Right lobe of liver (tissue), 6 donors: Measurements from ENCODE around the gene PHOSPHO1. TPM values are rescaled to one million over a fixed set of nuclear protein-coding genes. Genes with fewer than 3 reads are reported as not detected.

Experiments used
- ATAC-seq, 4 donors: fragments of 200-7000 bp; cut with Tn5 transposase; one replicate each; pipeline ENCODE4 v1.9.1; 2020; ENCODE audit warnings: mild to moderate bottlenecking in 4 of 4, moderate library complexity in 4 of 4
- DNase-seq, 3 donors: peaks; one replicate each; pipeline ENCODE4 v3.0.0-alpha.2; 2020
- H3K27ac ChIP-seq, 3 donors: fragments of 200-600 bp; one replicate each; pipeline ENCODE4 v1.8.0; 2022
- H3K27me3 ChIP-seq, 2 donors: fragments of 200-600 bp; one replicate each; pipeline ENCODE4 v1.8.0; 2022
- H3K36me3 ChIP-seq, 4 donors: fragments of 200-600 bp; sonication (generic) in 1 of 4; one replicate each; pipeline versions ENCODE4 v1.5.1 to v1.8.0; 2017 to 2022; ENCODE audit warnings: control low read depth in 1 of 4
- H3K4me1 ChIP-seq, 4 donors: fragments of 200-600 bp; sonication (generic) in 1 of 4; one replicate each; pipeline versions ENCODE4 v1.5.1 to v1.8.0; 2017 to 2022; ENCODE audit warnings: control low read depth in 1 of 4
- H3K4me3 ChIP-seq, 3 donors: fragments of 200-600 bp; one replicate each; pipeline ENCODE4 v1.8.0; 2022
- H3K9me3 ChIP-seq, 4 donors: fragments of 200-600 bp; sonication (generic) in 1 of 4; one replicate each; pipeline versions ENCODE4 v1.5.1 to v1.8.0; 2017 to 2022; ENCODE audit warnings: control low read depth in 1 of 4
- POLR2A ChIP-seq: fragments of 450-650 bp; IDR thresholded peaks from one replicate; pipeline ENCODE4 v1.6.1; 2017; ENCODE audit warnings: antibody characterized with exemption, mild to moderate bottlenecking
- WGBS: methylation state at CpG from one replicate; pipeline ENCODE4 v1.1.6; 2018; ENCODE audit warnings: low coverage, low lambda C conversion rate; ENCODE audit not compliant: insufficient coverage; ENCODE audit errors: missing lambda C conversion rate; 5-methylcytosine and 5-hydroxymethylcytosine counted together
- intact Hi-C, 2 donors: fragments of 100-400 bp; cut with DNase I; formaldehyde crosslinking; loops; one replicate each; pipeline versions ENCODE4 v1.11.2 to v1.14.1; 2022
- total RNA-seq, 6 experiments: library from RNA; depleted of rRNA in 2 of 6; stranded (reverse); fragments of >200 nt in 2 of 6; fragmentation: NEBNext Ultra II Directional in 3 of 6; extraction: Animal tissue kit (Norgen Biotek cat#: 25700) in 3 of 6; gene quantifications; one replicate each; pipeline versions ENCODE4 v1.1.0 to v1.2.4, GENCODE V29; 2016 to 2023
- TF ChIP-seq, protein P1 (sequence below), 4 donors: fragments of 200-600 bp in 3 of 4; fragments of 450-650 bp in 1 of 4; IDR thresholded peaks; one replicate each; pipeline versions ENCODE4 v1.5.1 to v1.8.0; 2016 to 2022; ENCODE audit warnings: antibody characterized with exemption in 4 of 4, mild to moderate bottlenecking in 2 of 4
- donor health status: DM: no; HTN: yes; CAD: no.
- donor health status: DM: no; HTN: no; CAD: no.
- donor health status: DM: no; HTN: no; CAD: no.
- donor health status: DM: no; HTN: yes; CAD: no.
- donor health status: DM: no; HTN: yes; CAD: no.

PHOSPHO1 gene
- total RNA-seq, 6 experiments from 2014 or later, result 0.16 to 0.71 (median 0.41) TPM; not detected in 2

DNA sequence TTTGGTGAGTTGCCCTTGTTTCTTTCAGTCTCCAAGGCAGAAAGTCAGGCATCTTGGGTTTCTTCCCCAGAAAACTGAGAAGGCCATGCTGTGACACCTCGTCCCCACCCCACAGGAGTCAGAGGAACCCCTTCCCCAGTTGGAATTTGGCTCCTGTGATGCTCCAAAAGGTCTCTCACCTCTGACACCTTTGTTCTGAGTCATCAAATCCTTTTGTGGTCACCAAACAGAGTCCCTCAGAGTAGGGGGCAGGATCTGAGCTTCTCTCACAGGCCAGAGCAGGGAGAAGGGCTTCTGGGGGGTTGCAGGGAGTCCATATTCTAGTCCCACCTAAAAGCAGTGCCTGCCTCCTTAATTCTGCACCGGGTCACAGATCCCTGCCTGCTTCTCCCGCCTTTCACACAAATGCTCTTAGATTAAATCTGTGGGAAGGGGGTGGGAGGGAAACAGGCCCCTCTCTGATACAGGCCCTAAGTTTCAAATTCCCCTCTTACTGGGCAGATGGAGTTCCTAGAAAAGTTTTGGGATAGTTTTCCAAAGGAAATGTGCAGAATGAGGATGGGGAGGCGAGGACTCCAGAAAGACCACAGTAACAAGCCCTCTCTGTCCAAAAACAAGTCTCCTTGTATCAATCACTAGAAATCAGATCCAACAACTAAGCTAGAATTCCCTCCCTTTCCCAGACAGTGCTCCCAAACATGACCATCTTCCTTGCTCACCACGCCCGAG is 1.3 kb downstream of the PHOSPHO1 start:
- no peak for ATAC-seq
- H3K4me3 ChIP-seq, result no peak overlapping the region
- no peak for DNase-seq
- peaks cover 0 to 12% (median 0%) of the 10 kb centered on the region in 4 donors for H3K4me1 ChIP-seq
- H3K27ac ChIP-seq, result no peak overlapping the region
- intact Hi-C loops, result loop anchor here in 1 of 2 donors (5.0 kb wide), 1 partner anchor 47 kb away; no protein-coding TSS in a partner anchor
- WGBS, result 40% methylated on average over 6 of the region's 6 CpGs
- no peaks in the 10 kb centered on the region for H3K27me3 ChIP-seq
- H3K9me3 ChIP-seq, result no peaks in the 10 kb centered on the region
- TF ChIP-seq POLR2A, result no peak
- TF ChIP-seq, protein P1, sequence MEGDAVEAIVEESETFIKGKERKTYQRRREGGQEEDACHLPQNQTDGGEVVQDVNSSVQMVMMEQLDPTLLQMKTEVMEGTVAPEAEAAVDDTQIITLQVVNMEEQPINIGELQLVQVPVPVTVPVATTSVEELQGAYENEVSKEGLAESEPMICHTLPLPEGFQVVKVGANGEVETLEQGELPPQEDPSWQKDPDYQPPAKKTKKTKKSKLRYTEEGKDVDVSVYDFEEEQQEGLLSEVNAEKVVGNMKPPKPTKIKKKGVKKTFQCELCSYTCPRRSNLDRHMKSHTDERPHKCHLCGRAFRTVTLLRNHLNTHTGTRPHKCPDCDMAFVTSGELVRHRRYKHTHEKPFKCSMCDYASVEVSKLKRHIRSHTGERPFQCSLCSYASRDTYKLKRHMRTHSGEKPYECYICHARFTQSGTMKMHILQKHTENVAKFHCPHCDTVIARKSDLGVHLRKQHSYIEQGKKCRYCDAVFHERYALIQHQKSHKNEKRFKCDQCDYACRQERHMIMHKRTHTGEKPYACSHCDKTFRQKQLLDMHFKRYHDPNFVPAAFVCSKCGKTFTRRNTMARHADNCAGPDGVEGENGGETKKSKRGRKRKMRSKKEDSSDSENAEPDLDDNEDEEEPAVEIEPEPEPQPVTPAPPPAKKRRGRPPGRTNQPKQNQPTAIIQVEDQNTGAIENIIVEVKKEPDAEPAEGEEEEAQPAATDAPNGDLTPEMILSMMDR (IDR thresholded peaks at IDR 0.05), result no peak
- H3K36me3 ChIP-seq, result no peaks in the 10 kb centered on the region

GRCh38 chr17:49227436-49228261 is 2.9 kb downstream of the PHOSPHO1 start:
- peak; percentile 56 to 69 (median 62) for ATAC-seq
- H3K9me3 ChIP-seq, result no peaks in the 10 kb centered on the region
- no peaks in the 10 kb centered on the region for H3K36me3 ChIP-seq
- no peak overlapping the region for H3K27ac ChIP-seq
- DNase-seq, result peak; percentile 70 to 74 (median 72)
- no peak overlapping the region for H3K4me3 ChIP-seq
- WGBS, result 13% methylated on average over 4 of the region's 5 CpGs
- peaks cover 0 to 14% (median 0%) of the 10 kb centered on the region in 4 donors for H3K4me1 ChIP-seq
- H3K27me3 ChIP-seq, result no peaks in the 10 kb centered on the region
- intact Hi-C loops, result loop anchor here in 1 of 2 donors (5.0 kb wide), 1 partner anchor 45 kb away; no protein-coding TSS in a partner anchor
- TF ChIP-seq POLR2A, result no peak
- TF ChIP-seq, protein P1 (IDR thresholded peaks at IDR 0.05), result peak; percentile 69 to 94 (median 81)

DNA sequence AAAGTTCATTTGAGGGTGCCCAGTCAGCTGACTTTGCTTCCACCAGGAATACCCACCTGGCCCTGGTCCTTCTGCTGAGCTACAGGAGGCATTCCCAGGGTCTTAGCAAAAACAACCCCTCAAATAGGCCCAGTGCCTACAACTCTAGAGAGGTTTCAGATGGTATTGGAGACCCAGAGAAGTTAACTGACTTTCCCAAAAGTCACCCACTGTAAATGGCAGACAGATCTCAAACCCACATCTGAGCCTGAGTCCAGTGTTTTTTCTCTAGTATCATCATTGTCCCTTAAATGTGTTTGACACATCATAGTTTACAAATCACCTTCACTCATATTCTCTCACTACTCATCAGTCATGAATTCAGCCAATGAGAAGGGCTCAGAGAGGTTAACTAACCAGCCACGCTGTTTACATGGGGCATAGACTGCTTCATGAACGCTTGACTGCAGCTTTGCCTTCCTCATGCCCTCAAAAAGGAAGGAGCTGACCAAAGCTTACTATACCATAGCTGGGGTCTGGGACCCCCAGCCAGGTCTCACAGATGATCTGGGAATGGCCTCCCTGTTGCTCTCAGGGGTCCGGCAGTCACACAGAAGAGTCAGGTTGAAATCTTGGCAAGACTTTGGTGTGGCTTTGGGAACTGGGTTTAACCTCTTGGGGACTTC is 3.7 kb downstream of the PHOSPHO1 start:
- H3K9me3 ChIP-seq, result no peaks in the 10 kb centered on the region
- peaks cover 0 to 14% (median 0%) of the 10 kb centered on the region in 4 donors for H3K4me1 ChIP-seq
- H3K4me3 ChIP-seq, result no peak overlapping the region
- ATAC-seq (no peak), DNase-seq (no peak)
- intact Hi-C loops, result loop anchor here in 1 of 2 donors (5.0 kb wide), 1 partner anchor 45 kb away; no protein-coding TSS in a partner anchor
- TF ChIP-seq, protein P1 (IDR thresholded peaks at IDR 0.05), result no peak
- no peak for TF ChIP-seq POLR2A
- 74% methylated on average over 3 of the region's 3 CpGs for WGBS
- H3K27ac ChIP-seq, result no peak overlapping the region
- no peaks in the 10 kb centered on the region for H3K27me3 ChIP-seq
- H3K36me3 ChIP-seq, result no peaks in the 10 kb centered on the region

DNA sequence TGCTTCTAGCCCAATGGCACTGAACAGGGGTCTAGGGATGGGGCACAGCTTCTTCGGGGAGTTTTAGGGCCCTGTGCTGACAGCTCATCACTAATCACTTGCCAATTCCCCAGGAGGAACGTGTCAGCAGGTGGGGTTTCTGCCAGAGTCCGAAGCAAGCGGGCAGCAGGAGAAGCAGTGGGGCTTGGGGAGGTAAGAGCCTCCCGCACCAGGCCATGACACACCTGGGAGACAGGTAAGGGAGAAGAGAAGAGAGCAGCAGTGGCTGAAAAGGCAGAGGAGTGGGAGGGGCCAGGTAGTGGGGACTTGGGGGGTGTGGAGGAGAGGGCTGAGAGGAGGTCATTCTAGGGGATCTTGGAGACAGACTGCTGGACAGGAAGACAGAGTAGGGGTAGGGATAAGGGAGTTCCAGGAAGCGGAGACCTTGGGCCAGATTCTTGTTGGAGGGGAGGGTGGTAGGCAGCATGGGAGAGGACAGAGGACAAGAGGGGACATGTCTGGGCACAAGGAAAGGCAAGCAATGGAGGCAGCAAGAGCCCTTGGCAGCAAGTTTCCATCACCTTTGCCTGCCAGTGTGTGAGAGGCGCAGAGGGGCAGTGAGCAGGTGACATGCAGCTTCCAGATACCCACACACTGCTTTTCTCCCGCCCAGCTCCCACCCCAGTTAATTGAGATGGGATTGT is 4.9 kb downstream of the PHOSPHO1 start:
- Histone ChIP-seq H3K9me3 (no peaks in the 10 kb centered on the region), H3K4me3 (no peak overlapping the region), H3K36me3 (no peaks in the 10 kb centered on the region), H3K27ac (no peak overlapping the region), H3K4me1 (peaks cover 0 to 6% (median 0%) of the 10 kb centered on the region in 4 donors), H3K27me3 (no peaks in the 10 kb centered on the region)
- ATAC-seq (no peak), DNase-seq (no peak)
- TF ChIP-seq POLR2A, result no peak
- TF ChIP-seq, protein P1 (IDR thresholded peaks at IDR 0.05), result no peak
- 66% methylated on average over 6 of the region's 8 CpGs for WGBS
- intact Hi-C loops, result loop anchor here in 1 of 2 donors (5.0 kb wide), 1 partner anchor 43 kb away; no protein-coding TSS in a partner anchor
